ENCODE results near the gene RUNX1.

RUNX1 gene

DNA sequence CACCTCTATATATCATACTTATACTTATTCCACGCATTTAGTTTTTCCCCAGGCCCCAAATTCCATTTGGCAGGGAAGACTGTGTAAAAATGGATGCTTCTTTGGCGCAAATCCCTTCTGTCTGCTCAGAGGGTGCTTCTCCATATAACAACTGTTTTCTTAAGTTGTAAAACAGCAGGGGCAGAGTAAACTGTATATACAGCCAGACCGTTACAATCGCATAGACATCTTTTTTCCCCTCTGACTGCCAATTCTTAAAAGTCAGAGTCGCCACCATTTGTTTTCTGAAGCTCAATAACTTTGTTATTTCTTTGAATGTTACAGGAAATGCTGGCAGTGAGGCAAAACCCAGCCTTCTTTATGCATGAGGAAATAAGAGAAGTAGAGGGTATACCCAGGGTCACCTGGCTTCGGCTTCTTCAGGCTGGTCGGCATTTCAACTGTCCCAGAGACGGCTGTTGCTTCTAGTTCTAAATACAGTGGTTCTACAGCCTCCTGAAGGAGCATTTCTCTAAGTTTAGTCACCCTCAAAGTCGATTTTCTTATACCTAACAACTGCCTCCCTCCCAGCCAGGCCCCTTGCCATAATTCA is 191.9 kb downstream of the RUNX1 start:
- H3K27ac ChIP-seq (ENCODE audit: low read length): no peak overlapping the region
- H3K4me1 ChIP-seq (ENCODE audit: low read length): peaks cover 3% of the 10 kb centered on the region; the same call in 1 of the 2 replicates
- no peak overlapping the region for H2AFZ ChIP-seq (ENCODE audit: low read depth, low read length)
- no peak overlapping the region for H3K4me2 ChIP-seq (ENCODE audit: low read length)
- H3K79me2 ChIP-seq (ENCODE audit: low read length): peaks cover 94% of the 10 kb centered on the region
- no peak overlapping the region for H3K9ac ChIP-seq (ENCODE audit: low read length)
- H3K4me3 ChIP-seq (ENCODE audit: low read length): no peak overlapping the region
- TF ChIP-seq CTCF (IDR thresholded peaks at IDR 0.05; ENCODE audit: low read depth, low read length): no peak
- TF ChIP-seq EZH2phosphoT487 (IDR thresholded peaks at IDR 0.05; ENCODE audit: low read depth): no peak
- peaks cover 80% of the 10 kb centered on the region for H3K36me3 ChIP-seq (replicated peaks; ENCODE audit: low read depth, low read length)
- H3K27me3 ChIP-seq (ENCODE audit: low read depth, low read length): no peaks in the 10 kb centered on the region
- H3K9me3 ChIP-seq (ENCODE audit: insufficient read depth, low read length): no peaks in the 10 kb centered on the region
- peaks cover 97% of the 10 kb centered on the region for H4K20me1 ChIP-seq (ENCODE audit: insufficient read depth, low read length)

GRCh38 chr21:34852448-34852847 is 196.7 kb downstream of the RUNX1 start:
- Histone ChIP-seq H3K27ac (ENCODE audit: low read length) (no peak overlapping the region), H3K4me1 (ENCODE audit: low read length) (peaks cover 7% of the 10 kb centered on the region), H3K9ac (ENCODE audit: low read length) (no peak overlapping the region), H4K20me1 (ENCODE audit: insufficient read depth, low read length) (peaks cover 88% of the 10 kb centered on the region), H3K36me3 (replicated peaks; ENCODE audit: low read depth, low read length) (peaks cover 63% of the 10 kb centered on the region), H3K79me2 (ENCODE audit: low read length) (peaks cover 79% of the 10 kb centered on the region), H3K4me2 (ENCODE audit: low read length) (no peak overlapping the region), H3K9me3 (ENCODE audit: insufficient read depth, low read length) (no peaks in the 10 kb centered on the region), H3K27me3 (ENCODE audit: low read depth, low read length) (no peaks in the 10 kb centered on the region), H2AFZ (ENCODE audit: low read depth, low read length) (no peak overlapping the region), H3K4me3 (ENCODE audit: low read length) (no peak overlapping the region)
- TF ChIP-seq CTCF (IDR thresholded peaks at IDR 0.05; ENCODE audit: low read depth, low read length) (no peak), EZH2phosphoT487 (IDR thresholded peaks at IDR 0.05; ENCODE audit: low read depth) (no peak)

DNA sequence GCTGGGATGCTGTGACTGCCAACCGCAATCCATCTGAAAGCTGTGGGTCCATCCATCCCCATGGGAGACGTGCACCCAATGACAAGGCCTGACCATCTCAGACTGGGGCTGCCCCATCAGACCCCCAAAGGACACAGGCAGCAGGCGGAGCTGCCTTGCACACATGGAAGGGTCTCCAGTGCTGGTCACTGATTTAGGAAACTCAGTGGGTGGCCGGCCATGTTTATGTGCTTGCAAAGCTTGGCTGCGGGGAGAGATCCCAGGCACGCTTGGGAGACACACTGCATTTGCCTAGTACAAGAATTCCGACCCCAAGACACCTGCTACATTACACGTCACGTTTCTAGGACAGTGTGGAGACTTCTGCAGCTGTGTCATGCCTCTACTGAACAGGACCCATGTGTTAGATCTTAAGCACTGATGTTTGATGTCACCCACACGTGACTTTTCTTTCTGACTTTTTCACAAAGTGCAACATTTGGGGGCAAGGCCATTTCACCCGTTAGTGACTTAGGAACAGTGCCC is 198.9 kb downstream of the RUNX1 start:
- H3K9me3 ChIP-seq (ENCODE audit: insufficient read depth, low read length): no peaks in the 10 kb centered on the region
- no peak overlapping the region for H3K27ac ChIP-seq (ENCODE audit: low read length)

DNA sequence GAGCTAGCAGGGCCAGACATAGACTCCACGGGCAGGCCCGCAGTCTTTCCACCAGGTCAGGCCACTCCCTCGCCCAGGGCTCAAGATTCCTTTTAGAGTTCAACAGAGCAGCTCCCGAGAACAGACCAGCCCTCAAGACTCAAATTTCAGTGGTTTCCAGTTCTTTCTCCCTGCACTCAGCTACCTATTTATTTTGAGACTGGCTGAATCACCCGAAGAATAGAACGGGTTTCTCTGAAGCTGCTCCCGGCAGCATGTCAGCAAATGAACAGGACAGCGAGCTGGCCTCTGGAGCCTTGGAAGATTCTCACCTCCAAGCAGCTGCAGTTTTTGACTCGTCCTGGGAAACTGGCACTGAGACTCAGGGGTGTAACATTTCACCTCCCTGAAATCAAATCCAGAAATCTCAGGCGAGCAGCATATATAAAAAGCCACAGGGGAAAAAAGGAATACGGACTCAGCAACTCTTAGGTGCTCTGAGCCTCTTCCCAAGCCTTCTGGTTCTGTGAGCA is 202.4 kb downstream of the RUNX1 start:
- Histone ChIP-seq H3K9me3 (ENCODE audit: insufficient read depth, low read length) (no peaks in the 10 kb centered on the region), H3K4me2 (ENCODE audit: low read length) (0 out of 2 replicates have a peak overlapping the region, but pooled peaks have one; percentile 15), H2AFZ (ENCODE audit: low read depth, low read length) (no peak overlapping the region), H3K27ac (ENCODE audit: low read length) (no peak overlapping the region), H3K79me2 (ENCODE audit: low read length) (peaks cover 84% of the 10 kb centered on the region), H3K36me3 (replicated peaks; ENCODE audit: low read depth, low read length) (peaks cover 67% of the 10 kb centered on the region), H3K27me3 (ENCODE audit: low read depth, low read length) (no peaks in the 10 kb centered on the region), H3K4me1 (ENCODE audit: low read length) (peaks cover 39% of the 10 kb centered on the region), H4K20me1 (ENCODE audit: insufficient read depth, low read length) (peaks cover 88% of the 10 kb centered on the region), H3K4me3 (ENCODE audit: low read length) (no peak overlapping the region), H3K9ac (ENCODE audit: low read length) (no peak overlapping the region)
- TF ChIP-seq CTCF (IDR thresholded peaks at IDR 0.05; ENCODE audit: low read depth, low read length): no peak
- TF ChIP-seq EZH2phosphoT487 (IDR thresholded peaks at IDR 0.05; ENCODE audit: low read depth): no peak

More for the DNA sequence above, 198.9 kb downstream of the RUNX1 start:
- Histone ChIP-seq H3K79me2 (ENCODE audit: low read length) (peaks cover 79% of the 10 kb centered on the region), H3K27me3 (ENCODE audit: low read depth, low read length) (no peaks in the 10 kb centered on the region), H3K9ac (ENCODE audit: low read length) (no peak overlapping the region), H3K36me3 (replicated peaks; ENCODE audit: low read depth, low read length) (peaks cover 62% of the 10 kb centered on the region), H3K4me3 (ENCODE audit: low read length) (no peak overlapping the region), H3K4me2 (ENCODE audit: low read length) (no peak overlapping the region), H2AFZ (ENCODE audit: low read depth, low read length) (no peak overlapping the region), H3K4me1 (ENCODE audit: low read length) (peaks cover 28% of the 10 kb centered on the region), H4K20me1 (ENCODE audit: insufficient read depth, low read length) (peaks cover 87% of the 10 kb centered on the region)
- no peak for TF ChIP-seq EZH2phosphoT487 (IDR thresholded peaks at IDR 0.05; ENCODE audit: low read depth)
